Right lobe of liver (tissue), 4 donors: Measurements from ENCODE around the gene PCNX2.

Experiments
- CTCF ChIP-seq, 4 donors: fragments of 200-600 bp in 3 of 4; fragments of 450-650 bp in 1 of 4; IDR thresholded peaks; one replicate each; pipeline versions ENCODE4 v1.5.1 to v1.8.0; 2016 to 2022; ENCODE audit warnings: antibody characterized with exemption in 4 of 4, mild to moderate bottlenecking in 2 of 4
- POLR2A ChIP-seq: fragments of 450-650 bp; IDR thresholded peaks from one replicate; pipeline ENCODE4 v1.6.1; 2017; ENCODE audit warnings: antibody characterized with exemption, mild to moderate bottlenecking
- donor health status: DM: no; HTN: no; CAD: no.
- donor health status: DM: no; HTN: no; CAD: no.
- donor health status: DM: no; HTN: yes; CAD: no.

GRCh38 chr1:233114159-233114558 lies 181.4 kb downstream of the PCNX2 start:
- no peak for TF ChIP-seq POLR2A
- no peak for TF ChIP-seq CTCF (IDR thresholded peaks at IDR 0.05)
